SU-DHL-6 (cell line): ENCODE results near the gene CYFIP2.

Experiments used
- CTCF ChIP-seq: fragments of 200-600 bp; sonication (generic); IDR thresholded peaks from one replicate; pipeline ENCODE4 v1.5.1; 2017; ENCODE audit warnings: antibody characterized with exemption, mild to moderate bottlenecking, low read length, moderate library complexity; ENCODE audit not compliant: insufficient read depth, poor library complexity, severe bottlenecking
- EZH2phosphoT487 ChIP-seq: fragments of 200-600 bp; sonication (generic), shearing (Covaris generic); conservative IDR thresholded peaks from 2 replicates; pipeline ENCODE4 v1.6.1; 2018; ENCODE audit warnings: mild to moderate bottlenecking, antibody characterized with exemption, low read length, moderate library complexity, mixed read lengths

- TF ChIP-seq CTCF (no peak), EZH2phosphoT487 (no peak)
These were observed 48.5 kb upstream of the CYFIP2 start for GRCh38 chr5:157217289-157218024.
